Ectodermal cell (in vitro differentiated cells): ENCODE data around the gene TECPR1.

Experiments
- H3K27ac ChIP-seq: 2 replicates; pipeline ENCODE4 v1.7.0; 2013; ENCODE audit warnings: mild to moderate bottlenecking, low read depth, low read length; ENCODE audit not compliant: insufficient read depth, poor library complexity, severe bottlenecking
- H3K27me3 ChIP-seq: 2 replicates; pipeline ENCODE4 v1.7.0; 2013; ENCODE audit warnings: mild to moderate bottlenecking, low read length; ENCODE audit not compliant: insufficient read depth, control insufficient read depth, poor library complexity, severe bottlenecking
- H3K36me3 ChIP-seq: one replicate; pipeline ENCODE4 v1.7.0; 2013; ENCODE audit warnings: low read length; ENCODE audit not compliant: control insufficient read depth, insufficient read depth
- H3K4me1 ChIP-seq: one replicate; pipeline ENCODE4 v1.7.0; 2013; ENCODE audit warnings: low read length; ENCODE audit not compliant: control insufficient read depth, insufficient read depth
- H3K4me3 ChIP-seq: 2 replicates; pipeline ENCODE4 v1.7.0; 2013; ENCODE audit warnings: low read depth, low read length, control low read depth; ENCODE audit not compliant: insufficient read depth
- H3K9me3 ChIP-seq: 2 replicates; pipeline ENCODE4 v1.7.0; 2013; ENCODE audit warnings: mild to moderate bottlenecking, low read length, moderate library complexity; ENCODE audit not compliant: control insufficient read depth
- WGBS, 2 experiments: methylation state at CpG; one replicate each; pipeline ENCODE4 v1.1.7; 2013; ENCODE audit warnings: missing lambda C conversion rate in 2 of 2; 5-methylcytosine and 5-hydroxymethylcytosine counted together

TECPR1 gene

DNA sequence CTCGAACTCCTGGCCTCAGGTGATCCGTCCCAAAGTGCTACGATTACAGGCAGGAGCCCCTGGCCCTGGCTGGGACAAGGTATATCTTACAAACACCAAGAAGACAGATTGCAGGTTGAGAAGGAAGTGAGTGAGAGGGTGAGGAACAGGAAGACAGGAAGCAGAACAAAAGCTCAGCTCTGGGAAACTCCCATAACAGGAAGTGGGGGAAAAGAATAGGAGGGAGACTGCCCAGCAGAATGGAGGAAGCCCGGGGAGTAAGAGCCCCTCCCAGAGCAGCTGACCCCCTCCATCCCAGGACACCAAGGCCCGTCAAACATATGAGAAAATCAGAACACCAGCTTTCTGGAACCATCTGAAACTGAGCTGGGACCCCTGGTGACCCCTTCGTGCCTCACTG lies 2.9 kb downstream of the TECPR1 start:
- 84 to 89% methylated on average over 6 of the region's 6 CpGs for WGBS, 2 experiments
- no peak overlapping the region for H3K27ac ChIP-seq
- no peaks in the 10 kb centered on the region for H3K9me3 ChIP-seq

GRCh38 chr7:98248156-98248555 lies 3.9 kb downstream of the TECPR1 start:
- 94 to 95% methylated on average over 12 of the region's 12 CpGs for WGBS, 2 experiments
- H3K27ac ChIP-seq, result no peak overlapping the region

More for the DNA sequence above, 2.9 kb downstream of the TECPR1 start:
- Histone ChIP-seq H3K4me3 (no peak overlapping the region), H3K27me3 (no peaks in the 10 kb centered on the region), H3K36me3 (no peaks in the 10 kb centered on the region), H3K4me1 (peaks cover 5% of the 10 kb centered on the region)

GRCh38 chr7:98244871-98245270 lies 7.2 kb downstream of the TECPR1 start:
- no peaks in the 10 kb centered on the region for H3K36me3 ChIP-seq
- no peaks in the 10 kb centered on the region for H3K4me1 ChIP-seq
- H3K4me3 ChIP-seq, result no peak overlapping the region
- no peaks in the 10 kb centered on the region for H3K9me3 ChIP-seq
- H3K27ac ChIP-seq, result no peak overlapping the region
- no peaks in the 10 kb centered on the region for H3K27me3 ChIP-seq
- 94% methylated on average over 14 of the region's 14 CpGs for WGBS, 2 experiments

More at GRCh38 chr7:98248156-98248555, 3.9 kb downstream of the TECPR1 start:
- Histone ChIP-seq H3K4me3 (no peak overlapping the region), H3K36me3 (no peaks in the 10 kb centered on the region), H3K27me3 (no peaks in the 10 kb centered on the region), H3K9me3 (no peaks in the 10 kb centered on the region), H3K4me1 (peaks cover 5% of the 10 kb centered on the region)

- Histone ChIP-seq H3K27ac (no peak overlapping the region), H3K4me3 (no peak overlapping the region), H3K27me3 (no peaks in the 10 kb centered on the region), H3K4me1 (no peaks in the 10 kb centered on the region), H3K36me3 (no peaks in the 10 kb centered on the region), H3K9me3 (no peaks in the 10 kb centered on the region)
- WGBS, 2 experiments, result 89 to 93% methylated on average over 4 of the region's 4 CpGs
Measured at GRCh38 chr7:98242934-98243333, 9.1 kb downstream of the TECPR1 start.

- Histone ChIP-seq H3K27me3 (no peaks in the 10 kb centered on the region), H3K36me3 (no peaks in the 10 kb centered on the region)
- 80 to 90% methylated on average over 1 of the region's 1 CpG for WGBS, 2 experiments
Measured at GRCh38 chr7:98242342-98242741, 9.7 kb downstream of the TECPR1 start.

GRCh38 chr7:98241674-98242241 lies 10.3 kb downstream of the TECPR1 start:
- Histone ChIP-seq H3K4me3 (no peak overlapping the region), H3K36me3 (no peaks in the 10 kb centered on the region), H3K9me3 (no peaks in the 10 kb centered on the region), H3K4me1 (no peaks in the 10 kb centered on the region), H3K27ac (no peak overlapping the region), H3K27me3 (no peaks in the 10 kb centered on the region)
- WGBS, 2 experiments, result 78 to 79% methylated on average over 16 of the region's 16 CpGs

More at GRCh38 chr7:98242342-98242741, 9.7 kb downstream of the TECPR1 start:
- no peak overlapping the region for H3K27ac ChIP-seq
- no peaks in the 10 kb centered on the region for H3K9me3 ChIP-seq
- H3K4me3 ChIP-seq, result no peak overlapping the region
- H3K4me1 ChIP-seq, result no peaks in the 10 kb centered on the region

GRCh38 chr7:98240961-98241673 lies 10.9 kb downstream of the TECPR1 start:
- Histone ChIP-seq H3K9me3 (no peaks in the 10 kb centered on the region), H3K27me3 (no peaks in the 10 kb centered on the region), H3K4me3 (no peak overlapping the region), H3K36me3 (no peaks in the 10 kb centered on the region), H3K27ac (no peak overlapping the region), H3K4me1 (no peaks in the 10 kb centered on the region)
- WGBS, 2 experiments, result 74 to 75% methylated on average over 19 of the region's 19 CpGs

GRCh38 chr7:98238976-98239375 lies 13.1 kb downstream of the TECPR1 start:
- 93 to 95% methylated on average over 9 of the region's 9 CpGs for WGBS, 2 experiments
- H3K27ac ChIP-seq, result no peak overlapping the region
- no peak overlapping the region for H3K4me3 ChIP-seq

GRCh38 chr7:98238076-98238475 lies 14.0 kb downstream of the TECPR1 start:
- H3K4me3 ChIP-seq, result no peak overlapping the region
- no peaks in the 10 kb centered on the region for H3K4me1 ChIP-seq
- no peaks in the 10 kb centered on the region for H3K36me3 ChIP-seq
- H3K27me3 ChIP-seq, result no peaks in the 10 kb centered on the region
- no peaks in the 10 kb centered on the region for H3K9me3 ChIP-seq
- WGBS, 2 experiments, result 93% methylated on average over 4 of the region's 4 CpGs
- H3K27ac ChIP-seq, result no peak overlapping the region

More at GRCh38 chr7:98238976-98239375, 13.1 kb downstream of the TECPR1 start:
- H3K9me3 ChIP-seq, result no peaks in the 10 kb centered on the region
- no peaks in the 10 kb centered on the region for H3K36me3 ChIP-seq
- no peaks in the 10 kb centered on the region for H3K27me3 ChIP-seq
- no peaks in the 10 kb centered on the region for H3K4me1 ChIP-seq

DNA sequence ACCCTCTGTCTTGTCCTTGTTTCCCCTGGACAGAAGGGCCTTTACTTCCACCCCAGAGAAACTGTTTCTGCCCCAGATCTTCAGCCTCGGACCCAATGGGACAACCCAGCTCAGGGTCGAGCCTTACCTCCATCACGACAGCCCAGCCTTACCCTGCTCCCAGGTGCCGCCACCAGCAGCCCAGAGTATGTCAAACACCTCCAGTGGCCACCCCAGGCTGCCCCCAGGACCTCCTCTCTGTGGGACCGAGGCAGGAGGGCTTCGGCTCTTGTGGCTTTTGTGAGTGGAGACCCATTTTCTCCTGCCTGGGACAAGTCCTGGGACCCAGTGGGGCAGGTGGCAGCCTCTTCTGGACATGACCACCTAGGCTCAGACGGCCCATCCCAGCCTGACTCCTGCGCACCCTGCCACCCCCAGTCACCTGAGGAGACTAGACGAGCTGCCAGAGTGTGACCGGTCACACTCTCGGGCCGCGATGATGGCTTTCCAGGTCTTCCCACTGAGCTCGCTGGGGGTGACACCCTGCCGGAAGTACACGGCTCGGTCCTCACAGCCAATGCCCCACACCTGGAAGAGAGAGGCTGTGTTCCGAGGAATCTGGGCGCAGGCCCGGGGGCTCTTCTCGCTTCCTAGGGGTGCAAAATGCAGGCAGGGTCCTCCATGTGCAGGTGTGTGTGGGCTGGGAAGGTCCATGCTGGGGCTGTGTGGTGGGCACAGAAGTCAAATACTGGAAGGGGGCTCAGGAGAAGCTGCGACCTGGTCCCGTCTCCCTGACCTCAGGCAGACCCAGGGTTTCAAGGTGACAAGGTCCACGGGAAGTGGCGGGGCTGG lies 15.5 kb downstream of the TECPR1 start:
- H3K4me3 ChIP-seq, result no peak overlapping the region
- no peaks in the 10 kb centered on the region for H3K27me3 ChIP-seq
- H3K9me3 ChIP-seq, result no peaks in the 10 kb centered on the region
- no peaks in the 10 kb centered on the region for H3K4me1 ChIP-seq
- WGBS, 2 experiments, result 95% methylated on average over 25 of the region's 25 CpGs
- no peak overlapping the region for H3K27ac ChIP-seq
- H3K36me3 ChIP-seq, result no peaks in the 10 kb centered on the region
